Uterus (tissue), 4 donors: ENCODE results near the gene PCNX2. TPM values are rescaled to one million over a fixed set of nuclear protein-coding genes. Genes with fewer than 3 reads are reported as not detected.

Experiments
- DNase-seq, 2 donors: peaks; one replicate each; pipeline ENCODE4 v3.0.0-alpha.2; 2019 to 2020
- H3K27ac ChIP-seq, 2 donors: fragments of 200-600 bp; sonication (generic); 1 replicate in 1 of 2; 2 replicates in 1 of 2; pipeline ENCODE4 v1.5.1; 2016 to 2018
- H3K27me3 ChIP-seq, 2 donors: fragments of 200-600 bp; sonication (generic); one replicate each; pipeline ENCODE4 v1.5.1; 2018 to 2019; ENCODE audit warnings: control low read depth in 1 of 2
- H3K36me3 ChIP-seq, 2 donors: fragments of 200-600 bp; sonication (generic); one replicate each; pipeline ENCODE4 v1.5.1; 2019; ENCODE audit warnings: control low read depth in 1 of 2
- H3K4me1 ChIP-seq, 2 donors: fragments of 200-600 bp; sonication (generic); one replicate each; pipeline ENCODE4 v1.5.1; 2018 to 2019; ENCODE audit warnings: control low read depth in 1 of 2
- H3K4me3 ChIP-seq, 2 donors: fragments of 200-600 bp; sonication (generic); 1 replicate in 1 of 2; 2 replicates in 1 of 2; pipeline ENCODE4 v1.5.1; 2018 to 2019; ENCODE audit warnings: mild to moderate bottlenecking in 1 of 2
- H3K9me3 ChIP-seq, 2 donors: fragments of 200-600 bp; sonication (generic); one replicate each; pipeline ENCODE4 v1.5.1; 2019; ENCODE audit warnings: control low read depth in 1 of 2
- CTCF ChIP-seq, 4 experiments: fragments of 200-600 bp in 2 of 4; fragments of 450-650 bp in 2 of 4; sonication (generic) in 2 of 4; IDR thresholded peaks; one replicate each; pipeline ENCODE4 v1.5.1; 2016 to 2019; ENCODE audit warnings: antibody characterized with exemption in 4 of 4, mild to moderate bottlenecking in 2 of 4, moderate library complexity in 1 of 4
- POLR2A ChIP-seq, 2 donors: fragments of 450-650 bp; IDR thresholded peaks; one replicate each; pipeline ENCODE4 v1.6.1; 2016; ENCODE audit warnings: antibody characterized with exemption in 2 of 2, mild to moderate bottlenecking in 1 of 2, moderate library complexity in 1 of 2
- intact Hi-C: fragments of 100-400 bp; cut with DNase I; formaldehyde crosslinking; loops from one replicate; pipeline ENCODE4 v1.15.1; 2023; ENCODE audit warnings: low total_unique reads
- total RNA-seq, 4 donors: library from RNA; depleted of rRNA in 3 of 4; stranded (reverse); fragments of >200 nt in 3 of 4; gene quantifications; one replicate each; pipeline versions ENCODE4 v1.1.0 to v1.2.4, GENCODE V29; 2014 to 2023
- donor health status: DM: yes; HTN: yes; CAD: no.

Gene PCNX2
- total RNA-seq, 4 donors from 2014 or later, result 4.1 to 36.2 (median 14.1) TPM

GRCh38 chr1:232966663-232967062, 328.9 kb downstream of the PCNX2 start:
- no peak for DNase-seq
- Histone ChIP-seq H3K9me3 (no peaks in the 10 kb centered on the region), H3K4me3 (no peak overlapping the region), H3K36me3 (no peaks in the 10 kb centered on the region), H3K27me3 (no peaks in the 10 kb centered on the region), H3K4me1 (no peaks in the 10 kb centered on the region), H3K27ac (no peak overlapping the region)
- intact Hi-C loops, result no loop called here
- no peak for TF ChIP-seq CTCF (IDR thresholded peaks at IDR 0.05)
- no peak for TF ChIP-seq POLR2A (IDR thresholded peaks at IDR 0.05)

- H3K36me3 ChIP-seq, result no peaks in the 10 kb centered on the region
- TF ChIP-seq CTCF (IDR thresholded peaks at IDR 0.05), result no peak
- TF ChIP-seq POLR2A (IDR thresholded peaks at IDR 0.05), result no peak
- H3K27ac ChIP-seq, result no peak overlapping the region
- intact Hi-C loops, result no loop called here
- no peak for DNase-seq
- no peaks in the 10 kb centered on the region for H3K9me3 ChIP-seq
- H3K27me3 ChIP-seq, result no peaks in the 10 kb centered on the region
- no peak overlapping the region for H3K4me3 ChIP-seq
- no peaks in the 10 kb centered on the region for H3K4me1 ChIP-seq
These were observed 329.7 kb downstream of the PCNX2 start for GRCh38 chr1:232965912-232966217.

- intact Hi-C loops, result no loop called here
- no peaks in the 10 kb centered on the region for H3K27me3 ChIP-seq
- no peak overlapping the region for H3K27ac ChIP-seq
- no peak overlapping the region for H3K4me3 ChIP-seq
- DNase-seq, result no peak
- H3K36me3 ChIP-seq, result no peaks in the 10 kb centered on the region
- no peaks in the 10 kb centered on the region for H3K4me1 ChIP-seq
- no peaks in the 10 kb centered on the region for H3K9me3 ChIP-seq
- TF ChIP-seq POLR2A (IDR thresholded peaks at IDR 0.05) (no peak), CTCF (IDR thresholded peaks at IDR 0.05) (no peak)
These were observed 330.2 kb downstream of the PCNX2 start for GRCh38 chr1:232965124-232965911.

DNA sequence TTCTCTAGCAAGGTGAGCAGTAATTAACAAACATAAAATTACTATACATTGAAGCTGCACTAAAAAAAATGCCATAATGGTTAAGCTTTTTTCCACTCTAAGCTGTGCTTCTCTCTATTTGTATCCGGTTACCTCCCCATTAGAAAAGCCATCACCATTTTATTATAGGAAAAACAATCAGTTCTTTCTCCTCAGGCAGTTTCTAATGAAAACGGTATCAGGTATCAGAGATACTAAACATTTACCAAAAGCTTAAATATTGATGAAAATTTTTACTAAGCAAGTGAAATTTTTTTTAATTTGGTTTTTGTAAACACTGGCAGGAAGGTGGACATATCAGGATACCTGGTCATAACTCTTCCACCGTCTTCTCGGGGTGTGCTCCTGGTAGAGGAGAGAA, 330.9 kb downstream of the PCNX2 start:
- no peak overlapping the region for H3K27ac ChIP-seq
- intact Hi-C loops, result no loop called here
- no peaks in the 10 kb centered on the region for H3K27me3 ChIP-seq
- H3K4me1 ChIP-seq, result no peaks in the 10 kb centered on the region
- TF ChIP-seq POLR2A (IDR thresholded peaks at IDR 0.05), result no peak
- no peak for TF ChIP-seq CTCF (IDR thresholded peaks at IDR 0.05)
- no peaks in the 10 kb centered on the region for H3K36me3 ChIP-seq
- H3K9me3 ChIP-seq, result no peaks in the 10 kb centered on the region
- no peak for DNase-seq
- H3K4me3 ChIP-seq, result no peak overlapping the region

DNA sequence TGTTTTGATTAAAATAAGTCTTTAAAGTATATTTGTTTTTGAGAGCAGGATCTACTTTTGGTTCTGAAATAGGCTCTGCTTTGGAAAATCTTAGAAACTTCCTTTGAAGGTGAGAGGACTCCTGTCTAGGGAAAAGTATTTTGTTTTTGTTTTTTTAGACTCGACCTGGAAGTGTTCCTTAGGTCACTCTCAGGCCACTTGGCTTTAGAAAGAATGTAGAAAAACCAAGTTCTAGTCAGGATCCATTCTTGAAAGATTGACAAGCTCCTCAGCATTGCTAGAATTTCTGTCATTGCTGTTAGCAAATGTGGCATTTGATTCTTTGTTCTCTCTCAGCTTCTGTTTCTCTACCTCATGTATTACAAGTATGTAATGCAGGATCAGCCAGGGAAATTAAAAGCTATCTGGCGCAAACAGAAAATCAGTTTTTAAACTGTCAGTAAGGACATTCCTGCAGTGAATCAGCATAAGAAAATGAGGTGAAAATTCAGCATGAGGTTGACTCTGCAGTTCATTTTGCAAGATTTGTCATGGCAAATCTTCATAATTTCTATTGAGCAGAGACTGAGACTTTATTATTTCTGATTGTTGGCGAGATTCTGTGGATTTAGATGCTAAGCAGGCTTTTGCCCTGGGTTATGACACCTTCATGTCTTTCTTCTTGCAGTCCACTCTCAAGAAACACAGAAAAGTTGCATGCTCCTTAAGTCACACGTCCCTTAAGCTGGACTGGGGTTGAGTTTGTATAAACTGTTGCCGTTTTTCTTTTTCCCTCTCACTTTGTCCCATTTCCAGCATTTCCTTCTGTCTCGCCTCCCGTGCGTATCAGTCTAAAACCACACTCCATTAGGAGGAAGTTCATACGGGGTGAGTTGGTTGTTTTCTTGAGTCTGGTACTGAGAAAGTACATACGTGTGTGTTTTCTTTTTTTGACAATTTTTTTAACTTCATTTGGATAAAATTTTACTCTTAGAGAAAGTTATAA, 332.5 kb downstream of the PCNX2 start:
- Histone ChIP-seq H3K27ac (peak overlapping the region; percentile 35 to 36), H3K4me1 (no peaks in the 10 kb centered on the region), H3K36me3 (no peaks in the 10 kb centered on the region), H3K27me3 (no peaks in the 10 kb centered on the region), H3K9me3 (no peaks in the 10 kb centered on the region), H3K4me3 (no peak overlapping the region)
- intact Hi-C loops, result no loop called here
- no peak for TF ChIP-seq POLR2A (IDR thresholded peaks at IDR 0.05)
- no peak for TF ChIP-seq CTCF (IDR thresholded peaks at IDR 0.05)
- DNase-seq, result no peak
